K562 (cell line): Measurements from ENCODE around the gene STYXL1. TPM values are rescaled to one million over a fixed set of nuclear protein-coding genes. Genes with fewer than 3 reads are reported as not detected.

Experiments
- KHSRP ChIP-seq: fragments of 450-650 bp; IDR thresholded peaks from 2 replicates; pipeline ENCODE4 v1.6.1; 2017
- POLR2B ChIP-seq: fragments of 450-650 bp; IDR thresholded peaks from 2 replicates; pipeline ENCODE4 v1.6.1; 2018; ENCODE audit warnings: low read depth; ENCODE audit not compliant: partially characterized antibody
- ZNF586 ChIP-seq: fragments of 450-650 bp; formaldehyde crosslinking; conservative IDR thresholded peaks from 2 replicates; pipeline ENCODE4 v1.4.0; 2020; ENCODE audit warnings: mild to moderate bottlenecking, moderate library complexity
- polyA plus RNA-seq, 8 experiments: library from polyadenylated mRNA; depleted of rRNA in 4 of 8; stranded (reverse) in 5 of 8; unstranded in 3 of 8; fragments of >200 nt; fragmentation: Nextera tagmentation in 2 of 8; fragmentation: Illumina TruSeq in 1 of 8; extraction: Ambion mirVana in 2 of 8; extraction: Trizol in 1 of 8; gene quantifications; 2 replicates each; pipeline versions ENCODE4 v1.2.1 to v1.2.3, GENCODE V29; 2011 to 2014; ENCODE audit warnings: inconsistent platforms in 1 of 8, missing spikeins in 1 of 8
- total RNA-seq, 7 experiments: library from RNA; depleted of rRNA in 6 of 7; stranded (reverse); fragments of >200 nt in 6 of 7; fragmentation: Illumina TruSeq in 2 of 7; extraction: Trizol in 2 of 7; gene quantifications; 2 replicates each; pipeline versions ENCODE4 v1.2.1 to v1.2.3, GENCODE V29; 2011 to 2021; ENCODE audit warnings: low replicate concordance in 1 of 7
- TF ChIP-seq, protein P1 (sequence below): fragments of 250-450 bp; sonication (Bioruptor Pico); IDR thresholded peaks from 2 replicates; pipeline ENCODE4 v1.5.0; 2022; ENCODE audit warnings: mild to moderate bottlenecking
- TF ChIP-seq, protein P2 (sequence below), 2 experiments: fragments of 450-650 bp in 1 of 2; sonication (generic) in 1 of 2; formaldehyde crosslinking in 1 of 2; IDR thresholded peaks; 2 replicates each; pipeline versions ENCODE4 v1.7.1 to v1.9.0; 2016 to 2022; ENCODE audit warnings: inconsistent platforms in 1 of 2, mild to moderate bottlenecking in 1 of 2, missing genetic modification reagents in 1 of 2
- TF ChIP-seq, protein P3 (sequence below): sonication (generic); formaldehyde crosslinking; IDR thresholded peaks from 2 replicates; pipeline ENCODE4 v1.8.1; 2023; ENCODE audit warnings: missing genetic modification reagents, mild to moderate bottlenecking, borderline replicate concordance
- TF ChIP-seq, protein P4 (sequence below): sonication (generic); formaldehyde crosslinking; IDR thresholded peaks from 2 replicates; pipeline ENCODE4 v1.8.0; 2023; ENCODE audit warnings: mild to moderate bottlenecking, missing genetic modification reagents

The STYXL1 gene
- total and polyA plus RNA-seq, 9 of the 15 experiments (the other 6 are each of a cell fraction or from before 2014, with no cell fraction given), result 36.5 to 97.2 (median 49.9) TPM

DNA sequence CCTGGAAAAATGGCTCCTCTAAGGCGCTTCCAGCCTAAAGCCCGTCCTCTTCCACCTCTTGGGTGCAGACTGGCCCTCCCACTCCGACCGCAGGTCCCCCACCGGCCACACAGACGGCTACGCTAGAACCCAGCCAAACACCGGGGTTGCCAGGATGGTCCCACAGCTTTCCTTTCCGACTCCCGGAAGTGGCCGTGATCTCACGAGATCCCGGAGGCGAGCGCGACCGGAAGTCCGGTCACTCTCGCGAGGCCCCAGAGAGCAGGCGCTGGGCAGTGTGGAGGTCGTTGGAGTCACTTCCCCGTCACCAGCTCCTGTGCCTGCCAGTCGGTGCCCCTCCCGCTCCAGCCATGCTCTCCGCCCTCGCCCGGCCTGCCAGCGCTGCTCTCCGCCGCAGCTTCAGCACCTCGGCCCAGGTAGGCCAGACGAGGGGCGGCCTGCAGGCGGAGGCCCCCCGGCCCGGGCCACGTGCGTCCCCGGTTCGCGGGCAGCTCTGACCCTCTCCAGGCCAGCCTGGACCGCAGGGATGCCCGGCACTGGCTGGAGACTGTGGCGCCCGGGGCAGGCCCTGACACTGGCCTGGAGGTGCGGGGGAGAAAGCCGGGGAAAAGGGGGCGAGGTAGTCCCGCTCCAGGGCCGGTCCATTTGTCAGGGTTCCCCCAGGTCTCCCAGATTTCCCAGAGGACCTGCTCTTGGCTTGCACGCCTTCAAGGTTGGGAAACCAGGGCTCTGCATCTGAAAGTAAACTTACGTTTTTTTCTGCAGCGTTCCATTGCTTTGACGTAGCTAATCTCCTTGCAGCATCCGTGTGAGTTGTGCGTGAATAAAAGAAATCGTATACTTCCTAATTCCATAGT is at the start of gene STYXL1, which contains the start of gene MDH2 (continued):
- TF ChIP-seq, protein P1, sequence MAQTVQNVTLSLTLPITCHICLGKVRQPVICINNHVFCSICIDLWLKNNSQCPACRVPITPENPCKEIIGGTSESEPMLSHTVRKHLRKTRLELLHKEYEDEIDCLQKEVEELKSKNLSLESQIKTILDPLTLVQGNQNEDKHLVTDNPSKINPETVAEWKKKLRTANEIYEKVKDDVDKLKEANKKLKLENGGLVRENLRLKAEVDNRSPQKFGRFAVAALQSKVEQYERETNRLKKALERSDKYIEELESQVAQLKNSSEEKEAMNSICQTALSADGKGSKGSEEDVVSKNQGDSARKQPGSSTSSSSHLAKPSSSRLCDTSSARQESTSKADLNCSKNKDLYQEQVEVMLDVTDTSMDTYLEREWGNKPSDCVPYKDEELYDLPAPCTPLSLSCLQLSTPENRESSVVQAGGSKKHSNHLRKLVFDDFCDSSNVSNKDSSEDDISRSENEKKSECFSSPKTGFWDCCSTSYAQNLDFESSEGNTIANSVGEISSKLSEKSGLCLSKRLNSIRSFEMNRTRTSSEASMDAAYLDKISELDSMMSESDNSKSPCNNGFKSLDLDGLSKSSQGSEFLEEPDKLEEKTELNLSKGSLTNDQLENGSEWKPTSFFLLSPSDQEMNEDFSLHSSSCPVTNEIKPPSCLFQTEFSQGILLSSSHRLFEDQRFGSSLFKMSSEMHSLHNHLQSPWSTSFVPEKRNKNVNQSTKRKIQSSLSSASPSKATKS (CRISPR knock-in tag), result no peak
- TF ChIP-seq, protein P2, sequence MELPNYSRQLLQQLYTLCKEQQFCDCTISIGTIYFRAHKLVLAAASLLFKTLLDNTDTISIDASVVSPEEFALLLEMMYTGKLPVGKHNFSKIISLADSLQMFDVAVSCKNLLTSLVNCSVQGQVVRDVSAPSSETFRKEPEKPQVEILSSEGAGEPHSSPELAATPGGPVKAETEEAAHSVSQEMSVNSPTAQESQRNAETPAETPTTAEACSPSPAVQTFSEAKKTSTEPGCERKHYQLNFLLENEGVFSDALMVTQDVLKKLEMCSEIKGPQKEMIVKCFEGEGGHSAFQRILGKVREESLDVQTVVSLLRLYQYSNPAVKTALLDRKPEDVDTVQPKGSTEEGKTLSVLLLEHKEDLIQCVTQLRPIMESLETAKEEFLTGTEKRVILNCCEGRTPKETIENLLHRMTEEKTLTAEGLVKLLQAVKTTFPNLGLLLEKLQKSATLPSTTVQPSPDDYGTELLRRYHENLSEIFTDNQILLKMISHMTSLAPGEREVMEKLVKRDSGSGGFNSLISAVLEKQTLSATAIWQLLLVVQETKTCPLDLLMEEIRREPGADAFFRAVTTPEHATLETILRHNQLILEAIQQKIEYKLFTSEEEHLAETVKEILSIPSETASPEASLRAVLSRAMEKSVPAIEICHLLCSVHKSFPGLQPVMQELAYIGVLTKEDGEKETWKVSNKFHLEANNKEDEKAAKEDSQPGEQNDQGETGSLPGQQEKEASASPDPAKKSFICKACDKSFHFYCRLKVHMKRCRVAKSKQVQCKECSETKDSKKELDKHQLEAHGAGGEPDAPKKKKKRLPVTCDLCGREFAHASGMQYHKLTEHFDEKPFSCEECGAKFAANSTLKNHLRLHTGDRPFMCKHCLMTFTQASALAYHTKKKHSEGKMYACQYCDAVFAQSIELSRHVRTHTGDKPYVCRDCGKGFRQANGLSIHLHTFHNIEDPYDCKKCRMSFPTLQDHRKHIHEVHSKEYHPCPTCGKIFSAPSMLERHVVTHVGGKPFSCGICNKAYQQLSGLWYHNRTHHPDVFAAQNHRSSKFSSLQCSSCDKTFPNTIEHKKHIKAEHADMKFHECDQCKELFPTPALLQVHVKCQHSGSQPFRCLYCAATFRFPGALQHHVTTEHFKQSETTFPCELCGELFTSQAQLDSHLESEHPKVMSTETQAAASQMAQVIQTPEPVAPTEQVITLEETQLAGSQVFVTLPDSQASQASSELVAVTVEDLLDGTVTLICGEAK (IDR thresholded peaks at IDR 0.05), result peak; percentile 99
- TF ChIP-seq, protein P2 (CRISPR knock-in tag; IDR thresholded peaks at IDR 0.05), result no peak
- TF ChIP-seq, protein P3, sequence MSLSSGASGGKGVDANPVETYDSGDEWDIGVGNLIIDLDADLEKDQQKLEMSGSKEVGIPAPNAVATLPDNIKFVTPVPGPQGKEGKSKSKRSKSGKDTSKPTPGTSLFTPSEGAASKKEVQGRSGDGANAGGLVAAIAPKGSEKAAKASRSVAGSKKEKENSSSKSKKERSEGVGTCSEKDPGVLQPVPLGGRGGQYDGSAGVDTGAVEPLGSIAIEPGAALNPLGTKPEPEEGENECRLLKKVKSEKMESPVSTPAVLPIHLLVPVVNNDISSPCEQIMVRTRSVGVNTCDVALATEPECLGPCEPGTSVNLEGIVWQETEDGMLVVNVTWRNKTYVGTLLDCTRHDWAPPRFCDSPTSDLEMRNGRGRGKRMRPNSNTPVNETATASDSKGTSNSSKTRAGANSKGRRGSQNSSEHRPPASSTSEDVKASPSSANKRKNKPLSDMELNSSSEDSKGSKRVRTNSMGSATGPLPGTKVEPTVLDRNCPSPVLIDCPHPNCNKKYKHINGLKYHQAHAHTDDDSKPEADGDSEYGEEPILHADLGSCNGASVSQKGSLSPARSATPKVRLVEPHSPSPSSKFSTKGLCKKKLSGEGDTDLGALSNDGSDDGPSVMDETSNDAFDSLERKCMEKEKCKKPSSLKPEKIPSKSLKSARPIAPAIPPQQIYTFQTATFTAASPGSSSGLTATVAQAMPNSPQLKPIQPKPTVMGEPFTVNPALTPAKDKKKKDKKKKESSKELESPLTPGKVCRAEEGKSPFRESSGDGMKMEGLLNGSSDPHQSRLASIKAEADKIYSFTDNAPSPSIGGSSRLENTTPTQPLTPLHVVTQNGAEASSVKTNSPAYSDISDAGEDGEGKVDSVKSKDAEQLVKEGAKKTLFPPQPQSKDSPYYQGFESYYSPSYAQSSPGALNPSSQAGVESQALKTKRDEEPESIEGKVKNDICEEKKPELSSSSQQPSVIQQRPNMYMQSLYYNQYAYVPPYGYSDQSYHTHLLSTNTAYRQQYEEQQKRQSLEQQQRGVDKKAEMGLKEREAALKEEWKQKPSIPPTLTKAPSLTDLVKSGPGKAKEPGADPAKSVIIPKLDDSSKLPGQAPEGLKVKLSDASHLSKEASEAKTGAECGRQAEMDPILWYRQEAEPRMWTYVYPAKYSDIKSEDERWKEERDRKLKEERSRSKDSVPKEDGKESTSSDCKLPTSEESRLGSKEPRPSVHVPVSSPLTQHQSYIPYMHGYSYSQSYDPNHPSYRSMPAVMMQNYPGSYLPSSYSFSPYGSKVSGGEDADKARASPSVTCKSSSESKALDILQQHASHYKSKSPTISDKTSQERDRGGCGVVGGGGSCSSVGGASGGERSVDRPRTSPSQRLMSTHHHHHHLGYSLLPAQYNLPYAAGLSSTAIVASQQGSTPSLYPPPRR (CRISPR knock-in tag), result no peak
- TF ChIP-seq POLR2B, result peak; percentile 90
- TF ChIP-seq, protein P4, sequence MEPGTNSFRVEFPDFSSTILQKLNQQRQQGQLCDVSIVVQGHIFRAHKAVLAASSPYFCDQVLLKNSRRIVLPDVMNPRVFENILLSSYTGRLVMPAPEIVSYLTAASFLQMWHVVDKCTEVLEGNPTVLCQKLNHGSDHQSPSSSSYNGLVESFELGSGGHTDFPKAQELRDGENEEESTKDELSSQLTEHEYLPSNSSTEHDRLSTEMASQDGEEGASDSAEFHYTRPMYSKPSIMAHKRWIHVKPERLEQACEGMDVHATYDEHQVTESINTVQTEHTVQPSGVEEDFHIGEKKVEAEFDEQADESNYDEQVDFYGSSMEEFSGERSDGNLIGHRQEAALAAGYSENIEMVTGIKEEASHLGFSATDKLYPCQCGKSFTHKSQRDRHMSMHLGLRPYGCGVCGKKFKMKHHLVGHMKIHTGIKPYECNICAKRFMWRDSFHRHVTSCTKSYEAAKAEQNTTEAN, result no peak
- TF ChIP-seq ZNF586 (CRISPR knock-in tag), result no peak
- no peak for TF ChIP-seq KHSRP
